Stomach (tissue), 9 donors: ENCODE results near the gene SDHA. TPM values are rescaled to one million over a fixed set of nuclear protein-coding genes. Genes with fewer than 3 reads are reported as not detected.
"Not testable (repeated sequence)": the region's sequence is repeated elsewhere in the genome, so short reads cannot be mapped to it uniquely, and the experiment has no call there.

Experiments
- DNase-seq, 2 donors: peaks; one replicate each; pipeline versions ENCODE4 v3.0.0 to v3.0.0-alpha.2; 2013 to 2019
- H3K27ac ChIP-seq, 5 donors: fragments of 200-600 bp in 4 of 5; sonication (generic) in 4 of 5; one replicate each; pipeline ENCODE4 v1.5.1; 2013 to 2019; ENCODE audit warnings: mild to moderate bottlenecking in 1 of 5, moderate library complexity in 1 of 5
- H3K27me3 ChIP-seq, 3 donors: fragments of 200-600 bp; sonication (generic); one replicate each; pipeline ENCODE4 v1.5.1; 2017 to 2019; ENCODE audit warnings: mixed run types in 1 of 3
- H3K36me3 ChIP-seq, 4 donors: fragments of 200-600 bp; sonication (generic); 1 replicate in 3 of 4; 2 replicates in 1 of 4; pipeline ENCODE4 v1.5.1; 2016 to 2019
- H3K4me1 ChIP-seq, 4 donors: fragments of 200-600 bp; sonication (generic); one replicate each; pipeline ENCODE4 v1.5.1; 2016 to 2019
- H3K4me3 ChIP-seq, 4 donors: fragments of 200-600 bp; sonication (generic) in 3 of 4; one replicate each; pipeline ENCODE4 v1.5.1; 2016 to 2019; ENCODE audit warnings: mild to moderate bottlenecking in 1 of 4
- H3K9me3 ChIP-seq, 4 donors: fragments of 200-600 bp; sonication (generic); one replicate each; pipeline ENCODE4 v1.5.1; 2016 to 2019
- CTCF ChIP-seq, 7 experiments: fragments of 450-650 bp in 4 of 7; fragments of 200-600 bp in 3 of 7; sonication (generic) in 3 of 7; IDR thresholded peaks; one replicate each; pipeline ENCODE4 v1.5.1; 2016 to 2019; ENCODE audit warnings: antibody characterized with exemption in 7 of 7, control low read depth in 2 of 7, mild to moderate bottlenecking in 1 of 7
- EP300 ChIP-seq: sonication (generic); formaldehyde crosslinking; IDR thresholded peaks from one replicate; pipeline ENCODE4 v1.6.1; 2017; ENCODE audit warnings: antibody characterized with exemption
- POLR2A ChIP-seq, 4 donors: fragments of 450-650 bp; IDR thresholded peaks; one replicate each; pipeline ENCODE4 v1.6.1; 2016; ENCODE audit warnings: antibody characterized with exemption in 4 of 4, control low read depth in 2 of 4, mild to moderate bottlenecking in 1 of 4, moderate library complexity in 1 of 4
- POLR2AphosphoS5 ChIP-seq, 3 donors: sonication (generic); formaldehyde crosslinking; IDR thresholded peaks; one replicate each; pipeline ENCODE4 v1.6.1; 2016; ENCODE audit warnings: antibody characterized with exemption in 3 of 3
- WGBS, 5 donors: extraction: QIAGEN DNeasy Blood & Tissue Kit in 3 of 5; methylation state at CpG; one replicate each; pipeline versions ENCODE4 v1.1.5 to v1.1.7; 2013 to 2018; 5-methylcytosine and 5-hydroxymethylcytosine counted together
- intact Hi-C: fragments of 100-400 bp; cut with DNase I; formaldehyde crosslinking; loops from one replicate; pipeline ENCODE4 v1.15.1; 2023; ENCODE audit warnings: low total_unique reads
- polyA plus RNA-seq, 3 donors: library from polyadenylated mRNA; stranded (reverse); fragments of 200-250 nt; gene quantifications; one replicate each; pipeline ENCODE4 v1.2.3, GENCODE V29; 2013
- total RNA-seq, 5 donors: library from RNA; depleted of rRNA; stranded (reverse); fragments of >200 nt; gene quantifications; one replicate each; pipeline versions ENCODE4 v1.1.0 to v1.2.3, GENCODE V29; 2014 to 2016
- donor health status: healthy with polysubstance abuse.
- donor health status: Bipolar disorder and iron deficiency.
- donor health status: healthy.

SDHA gene
- total and polyA plus RNA-seq, 8 donors, result 78.8 to 509 (median 111) TPM

- H3K36me3 ChIP-seq, result peaks cover 49 to 52% (median 51%) of the 10 kb centered on the region in 4 donors
- DNase-seq, result no peak
- no peak overlapping the region for H3K4me3 ChIP-seq
- intact Hi-C loops, result no loop called here
- H3K9me3 ChIP-seq, result no peaks in the 10 kb centered on the region
- WGBS, 5 donors, result 66 to 88% (median 76%) methylated on average over 6 of the region's 6 CpGs
- TF ChIP-seq EP300, result no peak
- no peak for TF ChIP-seq POLR2AphosphoS5 (IDR thresholded peaks at IDR 0.05)
- no peak for TF ChIP-seq CTCF (IDR thresholded peaks at IDR 0.05)
- TF ChIP-seq POLR2A (IDR thresholded peaks at IDR 0.05), result no peak
- no peak overlapping the region for H3K27ac ChIP-seq
- H3K27me3 ChIP-seq, result no peaks in the 10 kb centered on the region
- peaks cover 6 to 44% (median 31%) of the 10 kb centered on the region in 4 donors for H3K4me1 ChIP-seq
Measured at GRCh38 chr5:223791-224190, 5.7 kb downstream of the SDHA start.

GRCh38 chr5:225334-225733 lies 7.2 kb downstream of the SDHA start:
- H3K9me3 ChIP-seq, result no peaks in the 10 kb centered on the region
- no peaks in the 10 kb centered on the region for H3K27me3 ChIP-seq
- H3K36me3 ChIP-seq, result peaks cover 59 to 68% (median 66%) of the 10 kb centered on the region in 4 donors
- no peak for DNase-seq
- TF ChIP-seq CTCF (IDR thresholded peaks at IDR 0.05) (no peak), POLR2AphosphoS5 (IDR thresholded peaks at IDR 0.05) (no peak)
- H3K4me3 ChIP-seq, result no peak overlapping the region
- intact Hi-C loops, result no loop called here
- no peak overlapping the region for H3K27ac ChIP-seq
- peaks cover 3 to 31% (median 18%) of the 10 kb centered on the region in 4 donors for H3K4me1 ChIP-seq
- 93 to 99% (median 97%) methylated on average over 14 of the region's 14 CpGs for WGBS, 5 donors

- Histone ChIP-seq H3K4me1 (peaks cover 0 to 10% (median 4%) of the 10 kb centered on the region in 4 donors), H3K36me3 (peaks cover 72 to 88% (median 86%) of the 10 kb centered on the region in 4 donors)
- intact Hi-C loops, H3K27me3 ChIP-seq, H3K4me3 ChIP-seq, H3K9me3 ChIP-seq, DNase-seq, H3K27ac ChIP-seq: not testable (repeated sequence)
- 82 to 98% (median 95%) methylated on average over 6 to 15 of the region's 17 CpGs for WGBS, 5 donors
Measured at GRCh38 chr5:227375-227774, 9.3 kb downstream of the SDHA start.

DNA sequence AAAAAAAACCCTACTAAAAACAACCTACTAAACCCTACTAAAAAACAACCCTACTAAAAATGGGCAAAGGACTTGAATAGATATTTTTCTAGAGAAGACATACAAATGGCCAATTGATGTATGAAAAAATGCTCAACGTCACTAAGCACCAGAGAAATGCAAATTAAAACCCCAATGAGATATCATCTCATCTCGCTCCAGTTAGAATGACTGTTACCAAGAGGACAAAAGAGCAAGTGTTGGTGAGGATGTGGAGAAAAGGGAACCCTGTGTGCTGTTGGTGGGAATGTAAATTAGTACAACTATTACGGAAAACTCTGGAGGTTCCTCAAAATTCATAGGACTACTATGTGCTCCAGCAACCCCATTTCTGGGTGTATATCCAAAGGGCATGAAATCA lies 10.8 kb downstream of the SDHA start:
- DNase-seq, result no peak
- H3K4me1 ChIP-seq, result no peaks in the 10 kb centered on the region
- no peaks in the 10 kb centered on the region for H3K9me3 ChIP-seq
- H3K36me3 ChIP-seq, result peaks cover 78 to 100% (median 100%) of the 10 kb centered on the region in 4 donors
- intact Hi-C loops, result no loop called here
- TF ChIP-seq CTCF (IDR thresholded peaks at IDR 0.05), result no peak
- no peak for TF ChIP-seq POLR2A (IDR thresholded peaks at IDR 0.05)
- no peak for TF ChIP-seq EP300
- TF ChIP-seq POLR2AphosphoS5 (IDR thresholded peaks at IDR 0.05), result no peak
- 69 to 91% (median 89%) methylated on average over 3 of the region's 3 CpGs for WGBS, 5 donors
- no peak overlapping the region for H3K4me3 ChIP-seq
- no peak overlapping the region for H3K27ac ChIP-seq
- H3K27me3 ChIP-seq, result no peaks in the 10 kb centered on the region

DNA sequence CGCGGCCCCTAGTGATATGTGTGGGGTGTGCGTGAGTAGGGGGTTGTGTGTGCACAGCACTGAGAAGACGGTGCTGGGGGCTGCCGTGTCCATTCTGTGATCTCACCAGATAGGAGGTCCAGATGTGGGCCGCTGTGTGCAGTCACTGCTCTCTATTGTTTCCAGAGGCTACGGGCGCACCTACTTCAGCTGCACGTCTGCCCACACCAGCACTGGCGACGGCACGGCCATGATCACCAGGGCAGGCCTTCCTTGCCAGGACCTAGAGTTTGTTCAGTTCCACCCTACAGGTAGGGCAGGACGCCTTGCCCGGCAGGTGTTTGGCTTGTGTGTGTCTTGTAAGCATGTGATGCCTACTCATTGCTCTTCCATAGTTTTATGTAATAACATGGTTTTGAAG lies 12.6 kb downstream of the SDHA start:
- H3K4me1 ChIP-seq, result no peaks in the 10 kb centered on the region
- no peak for DNase-seq
- H3K36me3 ChIP-seq, result peaks cover 73 to 100% (median 99%) of the 10 kb centered on the region in 4 donors
- no peak overlapping the region for H3K4me3 ChIP-seq
- no peak overlapping the region for H3K27ac ChIP-seq
- TF ChIP-seq CTCF (IDR thresholded peaks at IDR 0.05) (no peak), POLR2AphosphoS5 (IDR thresholded peaks at IDR 0.05) (no peak), EP300 (no peak), POLR2A (IDR thresholded peaks at IDR 0.05) (no peak)
- 91 to 98% (median 95%) methylated on average over 14 of the region's 14 CpGs for WGBS, 5 donors
- H3K9me3 ChIP-seq, result no peaks in the 10 kb centered on the region
- no peaks in the 10 kb centered on the region for H3K27me3 ChIP-seq
- intact Hi-C loops, result no loop called here
